Activated CD8-positive, alpha-beta memory T cell treated with anti-CD3 and anti-CD28 coated beads, Interleukin-2, amount 50 U/mL, for 24 hours (primary cell): ENCODE measurements around the gene AURKAIP1.
"Not testable (repeated sequence)": the region's sequence is repeated elsewhere in the genome, so short reads cannot be mapped to it uniquely, and the experiment has no call there.

Experiments used
- DNase-seq: peaks from one replicate; pipeline ENCODE4 v3.0.0-alpha.2; 2020; ENCODE audit errors: extremely low read depth

Gene AURKAIP1

GRCh38 chr1:1374929-1375662 lies at the start of gene AURKAIP1:
Gene AURKAIP1, minus strand, starts transcription at chr1:1375207. Its CDS starts 451 bp downstream, at chr1:1374756.
- peak; percentile 93 for DNase-seq

- no peak for DNase-seq
These were observed 49.7 kb upstream of the AURKAIP1 start for GRCh38 chr1:1424707-1425106.

DNA sequence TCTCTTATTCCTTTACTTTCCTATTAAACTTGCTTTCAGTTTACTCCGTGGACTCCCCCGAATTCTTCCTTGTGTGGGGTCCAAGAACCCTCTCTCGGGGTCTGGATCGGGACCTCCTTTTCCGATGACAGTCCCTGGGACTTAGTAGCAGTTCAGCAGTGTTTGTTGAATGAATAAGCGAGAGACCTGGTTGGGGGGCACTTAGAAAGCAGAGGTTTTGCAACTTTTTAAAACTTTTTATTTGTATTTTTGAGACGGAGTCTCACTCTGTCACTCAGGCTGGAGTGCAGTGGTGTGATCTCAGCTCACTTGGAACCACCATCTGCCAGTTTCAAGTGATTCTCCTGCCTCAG lies 48.2 kb upstream of the AURKAIP1 start:
- DNase-seq: no peak

DNA sequence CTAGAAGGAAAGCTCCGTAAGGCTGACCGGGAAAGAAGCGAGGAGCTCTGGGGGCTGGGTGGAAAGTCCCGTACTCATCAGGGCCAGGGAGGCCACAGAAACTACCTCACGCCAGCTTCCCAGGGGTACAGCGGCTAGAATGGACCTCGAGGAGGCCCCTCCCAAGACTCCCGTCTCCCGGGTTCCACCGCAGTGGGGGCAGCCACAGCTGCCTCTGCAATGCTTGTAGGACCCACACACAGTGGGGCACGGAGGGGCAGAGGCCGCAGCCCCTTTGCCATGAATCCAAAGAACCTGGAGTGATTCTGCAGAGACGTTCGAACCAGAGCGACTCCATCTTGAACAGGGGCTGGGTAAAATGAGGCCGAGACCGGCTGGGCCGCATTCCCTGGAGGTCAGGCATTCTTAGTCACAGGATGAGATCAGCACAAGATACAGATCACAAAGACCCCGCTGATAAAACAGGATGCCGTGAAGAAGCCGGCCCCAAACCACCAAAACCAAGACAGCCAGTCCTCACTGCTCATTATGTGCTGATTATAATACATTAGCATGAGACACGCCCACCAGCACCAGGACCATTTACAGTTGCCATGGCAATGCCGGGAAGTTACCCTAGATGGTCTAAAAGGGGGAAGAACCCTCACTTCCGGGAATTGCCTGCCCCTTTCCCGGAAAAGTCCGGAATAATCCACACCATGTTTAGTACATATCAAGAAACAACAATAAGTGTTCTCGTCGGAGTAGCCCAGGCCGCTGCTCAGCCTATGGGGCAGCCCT lies 47.6 kb upstream of the AURKAIP1 start:
- no peak for DNase-seq

DNA sequence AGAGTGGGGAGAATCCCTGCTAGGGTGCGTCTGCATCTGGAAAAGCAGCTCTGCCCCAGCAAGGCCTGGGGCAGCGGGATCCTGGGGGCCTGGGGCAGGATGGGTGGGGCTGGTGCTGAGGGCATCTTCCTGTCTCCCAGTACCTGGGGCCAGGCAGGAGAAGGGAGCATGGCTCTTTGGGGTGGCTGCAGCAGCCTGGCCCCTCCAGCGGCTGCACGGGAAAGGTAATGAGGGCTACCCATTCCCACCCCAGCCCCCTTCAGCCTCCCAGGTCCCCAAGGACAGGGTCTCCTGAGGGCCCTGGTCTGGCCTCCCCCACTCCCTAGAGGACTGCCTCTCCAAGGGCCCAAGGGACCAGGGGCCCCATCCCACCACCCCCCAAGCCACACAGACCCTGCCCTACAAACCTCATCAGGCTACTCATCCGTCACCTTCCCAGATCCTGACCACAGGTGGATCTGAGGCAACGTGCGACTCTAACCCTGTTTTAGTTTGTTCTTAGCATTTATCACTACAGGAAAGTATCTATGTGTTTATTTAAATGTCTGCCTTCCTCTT lies 47.0 kb upstream of the AURKAIP1 start:
- DNase-seq: no peak

DNA sequence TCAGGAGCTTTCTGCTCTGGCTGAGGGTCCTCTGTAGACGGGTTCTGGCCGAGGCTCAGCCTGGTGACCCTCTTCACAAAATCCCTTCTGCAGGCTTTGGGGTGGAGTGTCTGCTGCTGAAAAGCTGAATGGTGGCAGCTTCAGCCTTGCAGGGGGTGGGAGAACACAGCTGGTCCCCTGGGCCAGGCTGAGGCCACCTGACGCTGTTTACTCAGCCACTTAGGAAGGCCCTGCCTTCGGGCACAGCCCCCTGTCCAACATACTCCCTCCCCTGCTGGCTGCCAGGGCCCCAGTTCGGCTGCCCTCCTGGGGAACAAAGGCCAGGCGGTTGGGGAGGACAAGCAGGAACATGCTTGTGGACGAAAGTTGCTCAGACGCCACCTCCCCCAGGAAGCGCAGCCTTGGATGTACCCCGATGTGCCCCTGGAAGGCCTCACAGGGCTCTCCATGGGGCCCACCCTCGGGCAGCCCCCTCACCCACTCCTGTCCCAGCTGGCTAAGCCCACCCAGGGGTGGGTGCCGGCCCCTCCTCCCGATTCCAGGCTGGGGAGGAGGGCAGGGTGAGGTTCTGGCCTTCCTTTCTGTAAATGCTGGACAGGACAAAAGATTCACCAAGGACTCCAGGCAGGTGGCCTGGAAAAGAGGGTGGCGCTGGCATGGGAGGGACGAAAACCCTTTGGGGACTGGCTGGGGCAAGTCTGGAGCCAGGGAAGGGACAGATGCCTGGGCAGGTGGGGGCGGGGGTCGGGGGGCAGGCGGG lies 46.3 kb upstream of the AURKAIP1 start, which contains the start of gene ANKRD65:
TSS of gene ANKRD65 (minus strand) at position 130 of the 760 bp plus-strand sequence. CDS start 271 bp downstream, outside the sequence.
- DNase-seq: no peak

DNA sequence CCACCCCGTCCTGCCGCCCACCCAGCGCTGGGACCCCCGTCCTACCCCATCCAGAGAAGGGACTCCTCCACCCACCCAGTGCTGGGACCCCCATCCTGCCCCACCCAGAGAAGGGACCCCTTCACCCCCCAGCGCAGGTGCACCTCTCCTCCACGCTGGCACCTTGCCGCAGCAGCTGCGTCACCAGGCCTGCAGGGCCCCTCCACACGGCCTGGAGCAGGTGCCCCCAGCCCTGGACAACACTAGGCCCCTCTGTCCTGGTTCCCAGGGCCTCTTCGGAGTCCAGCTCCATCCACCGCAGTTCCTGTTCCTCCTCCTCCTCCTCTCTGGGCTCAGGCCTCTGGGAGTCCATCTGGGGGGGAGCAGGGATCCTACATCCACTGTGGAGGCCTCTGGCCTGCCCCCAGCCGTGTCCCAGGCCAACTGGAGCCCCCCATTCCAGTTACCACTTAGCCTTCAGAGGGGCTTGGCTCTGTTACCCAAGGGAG lies 45.7 kb upstream of the AURKAIP1 start:
- no peak for DNase-seq

DNA sequence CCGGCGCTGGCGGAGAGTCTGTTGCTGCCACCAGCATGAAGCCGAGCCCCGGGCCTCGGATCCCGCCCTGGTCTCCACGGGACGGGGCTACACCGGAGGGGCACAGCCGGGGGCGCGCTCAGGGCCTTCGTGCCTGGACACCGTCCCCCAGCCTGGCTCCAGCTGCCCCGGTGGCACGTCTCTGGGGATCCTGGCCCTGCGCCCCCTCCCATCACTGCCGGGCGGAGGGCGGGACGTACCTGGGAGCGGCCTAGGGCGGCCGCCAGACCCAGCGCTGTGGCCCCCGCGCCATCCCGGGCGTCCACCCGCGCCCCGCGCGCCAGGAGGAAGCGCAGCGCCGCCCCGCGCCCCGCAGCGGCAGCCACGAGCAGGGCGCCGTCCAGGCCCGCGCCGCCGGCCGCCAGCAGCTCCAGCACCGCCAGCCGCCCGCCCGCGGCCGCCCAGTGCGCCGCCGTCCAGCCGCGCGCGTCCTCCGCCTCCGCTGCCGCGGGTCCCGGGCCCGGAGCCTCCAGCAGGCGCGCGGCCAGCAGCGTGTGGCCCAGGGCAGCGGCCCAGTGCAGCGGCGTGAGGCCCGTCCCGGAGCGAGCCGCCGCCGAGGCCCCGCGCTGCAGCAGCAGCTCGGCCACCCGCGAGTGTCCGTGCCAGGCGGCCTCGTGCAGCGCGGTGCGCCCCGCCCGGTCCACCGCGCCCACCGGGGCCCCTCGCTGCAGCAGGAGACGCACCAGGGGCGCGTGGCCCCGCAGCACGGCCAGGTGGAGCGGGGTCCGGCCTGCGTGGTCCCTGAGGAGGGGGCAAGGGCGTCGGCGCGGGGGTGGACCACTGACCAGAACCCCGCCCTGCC lies 45.0 kb upstream of the AURKAIP1 start:
- DNase-seq: no peak

GRCh38 chr1:1419363-1419812 lies 44.4 kb upstream of the AURKAIP1 start:
- no peak for DNase-seq

GRCh38 chr1:1418464-1419362 lies 43.7 kb upstream of the AURKAIP1 start:
- DNase-seq: no peak

DNA sequence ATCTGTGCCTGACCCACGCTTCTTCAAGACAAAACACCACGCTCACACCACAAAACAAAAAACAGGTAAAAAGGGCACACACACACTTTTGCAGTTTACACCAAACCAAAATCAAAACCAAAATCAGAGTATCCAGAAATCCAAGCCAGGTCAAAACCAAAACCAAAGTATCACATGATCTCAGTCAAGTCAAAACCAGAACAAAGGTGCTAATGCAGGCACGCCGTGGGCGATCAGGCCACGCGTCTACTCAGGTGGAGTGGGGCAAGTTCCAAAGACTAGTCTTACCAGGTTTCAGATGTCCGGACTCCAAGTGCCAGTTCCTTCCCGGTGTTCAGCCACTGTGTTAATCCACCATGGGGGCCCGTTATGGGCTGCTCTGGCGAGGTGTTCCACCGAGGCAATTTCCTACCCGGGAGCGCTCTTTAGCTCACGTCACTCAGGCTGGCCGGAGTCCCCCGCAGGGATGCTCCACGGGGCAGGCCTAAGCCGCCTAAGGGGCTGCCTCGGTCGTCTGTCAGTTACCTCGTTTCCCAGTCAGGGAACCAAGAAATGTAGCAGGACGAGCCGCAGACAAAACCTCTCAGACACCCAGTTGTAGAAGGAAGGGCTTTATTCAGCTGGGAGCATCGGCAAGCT lies 42.9 kb upstream of the AURKAIP1 start:
- not testable (repeated sequence) for DNase-seq

DNA sequence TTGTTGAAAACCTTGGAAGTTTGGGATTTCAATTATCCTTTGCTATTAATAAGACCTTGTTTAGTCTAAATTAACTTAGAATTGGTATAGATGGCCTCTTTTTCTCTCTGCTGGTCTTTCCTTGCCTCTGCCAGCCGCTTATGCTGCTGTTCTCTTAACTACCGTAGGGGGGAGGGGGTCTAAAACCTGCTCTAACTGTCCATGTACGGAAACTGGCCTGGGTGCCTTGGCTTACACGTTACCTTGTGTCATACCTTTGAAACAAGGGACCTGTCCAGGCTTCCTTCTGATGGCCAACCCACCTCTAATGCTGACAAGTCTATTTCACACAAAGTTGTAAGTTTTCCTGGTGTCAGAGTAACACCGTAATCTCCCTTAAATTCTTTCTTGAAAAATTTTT lies 42.4 kb upstream of the AURKAIP1 start:
- DNase-seq: not testable (repeated sequence)

- no peak for DNase-seq
These were observed 40.7 kb upstream of the AURKAIP1 start for GRCh38 chr1:1415751-1416150.

DNA sequence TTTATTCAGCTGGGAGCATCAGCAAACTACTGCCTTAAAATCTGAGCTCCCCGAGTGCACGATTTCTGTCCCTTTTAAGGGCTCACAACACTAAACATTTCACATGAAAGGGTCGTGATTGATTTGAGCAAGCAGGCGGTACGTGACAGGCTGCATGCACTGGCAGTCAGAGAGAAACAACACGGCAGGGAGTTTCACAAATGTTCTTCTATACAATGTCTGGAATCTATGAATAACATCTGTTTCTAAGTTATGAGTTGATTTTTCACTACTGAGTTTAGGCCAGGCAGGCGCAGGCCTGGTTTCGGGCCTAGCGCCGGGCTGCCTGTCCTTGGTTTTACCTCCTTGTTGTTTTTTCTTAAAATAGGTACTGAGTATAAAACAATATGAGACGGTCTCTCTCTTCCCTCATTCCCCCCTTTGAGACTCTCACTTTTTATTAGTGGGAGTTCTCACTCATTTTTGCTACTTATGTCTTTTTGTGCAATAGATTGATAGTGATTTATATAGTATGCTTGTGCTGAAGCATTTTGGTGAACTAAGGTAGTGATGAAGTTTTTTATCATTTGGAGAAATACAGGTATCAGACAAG lies 37.4 kb upstream of the AURKAIP1 start:
- DNase-seq: not testable (repeated sequence)

- DNase-seq: no peak
These were observed 36.6 kb upstream of the AURKAIP1 start for GRCh38 chr1:1411626-1412025.

- DNase-seq: not testable (repeated sequence)
These were observed 35.2 kb upstream of the AURKAIP1 start for GRCh38 chr1:1410238-1410637.

GRCh38 chr1:1407636-1408318 lies 32.8 kb upstream of the AURKAIP1 start:
- DNase-seq: no peak
